Measurements from ENCODE around the gene GOLGA8M.

DNA sequence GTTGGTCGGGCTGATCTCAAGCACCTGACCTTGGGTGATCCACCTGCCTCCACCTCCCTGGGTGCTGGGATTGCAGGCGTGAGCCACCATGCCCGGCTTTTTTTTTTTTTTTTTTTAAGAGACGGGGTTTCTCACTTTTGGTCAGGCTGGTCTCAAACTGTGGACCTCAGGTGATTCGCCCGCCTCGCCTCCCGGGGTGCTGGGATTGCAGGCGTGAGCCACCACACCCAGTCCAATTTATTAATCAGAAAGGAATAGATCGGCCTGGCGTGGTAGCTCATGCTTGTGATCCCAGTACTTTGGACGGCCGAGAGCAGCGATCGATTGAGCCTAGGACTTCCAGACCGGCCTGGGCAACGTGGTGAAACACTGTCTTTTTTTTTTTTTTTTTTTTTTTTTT lies 13.9 kb upstream of the GOLGA8M start:
- TF ChIP-seq ZFP30 (CRISPR knock-in tag; IDR thresholded peaks at IDR 0.05) (no peak), GLIS3 (CRISPR knock-in tag; IDR thresholded peaks at IDR 0.05) (no peak), CSDC2 (CRISPR knock-in tag; IDR thresholded peaks at IDR 0.05) (no peak), RARB (CRISPR knock-in tag; IDR thresholded peaks at IDR 0.05) (no peak), TCF4 (CRISPR knock-in tag; IDR thresholded peaks at IDR 0.05; ENCODE audit: borderline replicate concordance) (no peak), ZNF8 (CRISPR knock-in tag; IDR thresholded peaks at IDR 0.05) (no peak), ARNTL (CRISPR knock-in tag; IDR thresholded peaks at IDR 0.05; ENCODE audit: borderline replicate concordance, low read depth) (no peak), ZNF70 (CRISPR knock-in tag; IDR thresholded peaks at IDR 0.05) (no peak), ZFP3 (CRISPR knock-in tag; IDR thresholded peaks at IDR 0.05) (no peak), PPARA (CRISPR knock-in tag; IDR thresholded peaks at IDR 0.05; ENCODE audit: borderline replicate concordance) (no peak)
- TF ChIP-seq, protein P1, sequence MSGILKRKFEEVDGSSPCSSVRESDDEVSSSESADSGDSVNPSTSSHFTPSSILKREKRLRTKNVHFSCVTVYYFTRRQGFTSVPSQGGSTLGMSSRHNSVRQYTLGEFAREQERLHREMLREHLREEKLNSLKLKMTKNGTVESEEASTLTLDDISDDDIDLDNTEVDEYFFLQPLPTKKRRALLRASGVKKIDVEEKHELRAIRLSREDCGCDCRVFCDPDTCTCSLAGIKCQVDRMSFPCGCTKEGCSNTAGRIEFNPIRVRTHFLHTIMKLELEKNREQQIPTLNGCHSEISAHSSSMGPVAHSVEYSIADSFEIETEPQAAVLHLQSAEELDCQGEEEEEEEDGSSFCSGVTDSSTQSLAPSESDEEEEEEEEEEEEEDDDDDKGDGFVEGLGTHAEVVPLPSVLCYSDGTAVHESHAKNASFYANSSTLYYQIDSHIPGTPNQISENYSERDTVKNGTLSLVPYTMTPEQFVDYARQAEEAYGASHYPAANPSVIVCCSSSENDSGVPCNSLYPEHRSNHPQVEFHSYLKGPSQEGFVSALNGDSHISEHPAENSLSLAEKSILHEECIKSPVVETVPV (CRISPR knock-in tag; IDR thresholded peaks at IDR 0.05), result no peak

Data from SK-N-SH treated with all-trans-retinoic acid at 6 μM for 48 hours (cell line).